Lower leg skin (tissue), 4 donors: ENCODE results near the gene AXIN2. TPM values are rescaled to one million over a fixed set of nuclear protein-coding genes. Genes with fewer than 3 reads are reported as not detected.

ENCODE experiments used
- DNase-seq, 2 donors: peaks; one replicate each; pipeline ENCODE4 v3.0.0-alpha.2; 2019; ENCODE audit warnings: low spot score in 2 of 2
- H3K4me3 ChIP-seq: fragments of 200-600 bp; sonication (generic); 2 replicates; pipeline ENCODE4 v1.5.1; 2017; ENCODE audit warnings: mild to moderate bottlenecking, low read depth; ENCODE audit not compliant: poor library complexity, severe bottlenecking
- POLR2A ChIP-seq, 2 donors: fragments of 450-650 bp; IDR thresholded peaks; one replicate each; pipeline ENCODE4 v1.6.1; 2016 to 2017; ENCODE audit warnings: antibody characterized with exemption in 2 of 2, mild to moderate bottlenecking in 1 of 2, moderate library complexity in 1 of 2
- WGBS, 2 donors: methylation state at CpG; one replicate each; pipeline ENCODE4 v1.1.5; 2018; 5-methylcytosine and 5-hydroxymethylcytosine counted together
- intact Hi-C: fragments of 100-400 bp; cut with DNase I; formaldehyde crosslinking; loops from one replicate; pipeline ENCODE4 v1.15.0; 2023; ENCODE audit warnings: low total_unique reads
- total RNA-seq, 4 donors: library from RNA; depleted of rRNA; stranded (reverse); fragments of >200 nt; gene quantifications; one replicate each; pipeline ENCODE4 v1.1.0, GENCODE V29; 2016
- TF ChIP-seq, protein P1 (sequence below), 3 donors: fragments of 450-650 bp; IDR thresholded peaks; one replicate each; pipeline ENCODE4 v1.5.1; 2016; ENCODE audit warnings: antibody characterized with exemption in 3 of 3, mild to moderate bottlenecking in 3 of 3, moderate library complexity in 2 of 3

AXIN2 gene
- total RNA-seq, 4 donors from 2014 or later, result 11.7 to 16.7 (median 14.6) TPM

DNA sequence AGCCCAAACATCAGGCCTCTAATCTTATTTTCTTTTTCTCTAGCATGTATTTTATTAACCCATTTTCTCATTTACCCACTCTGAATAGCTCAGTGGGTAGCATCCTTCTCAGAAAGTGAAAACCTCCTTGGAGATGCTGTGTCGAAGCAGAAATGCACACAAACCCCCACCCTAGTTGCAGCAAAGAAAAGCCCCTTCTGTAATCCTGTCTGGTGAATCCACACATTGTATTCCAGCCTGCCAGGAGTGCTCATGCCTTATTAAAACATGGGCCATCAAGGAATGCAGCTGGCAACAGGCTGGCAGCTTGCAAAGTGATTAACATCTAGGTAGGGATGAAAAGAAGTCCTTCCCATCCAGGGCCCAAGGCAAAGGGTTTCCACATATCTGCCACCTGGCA, 39.7 kb upstream of the AXIN2 start:
- no peak for TF ChIP-seq POLR2A (IDR thresholded peaks at IDR 0.05)
- TF ChIP-seq, protein P1, sequence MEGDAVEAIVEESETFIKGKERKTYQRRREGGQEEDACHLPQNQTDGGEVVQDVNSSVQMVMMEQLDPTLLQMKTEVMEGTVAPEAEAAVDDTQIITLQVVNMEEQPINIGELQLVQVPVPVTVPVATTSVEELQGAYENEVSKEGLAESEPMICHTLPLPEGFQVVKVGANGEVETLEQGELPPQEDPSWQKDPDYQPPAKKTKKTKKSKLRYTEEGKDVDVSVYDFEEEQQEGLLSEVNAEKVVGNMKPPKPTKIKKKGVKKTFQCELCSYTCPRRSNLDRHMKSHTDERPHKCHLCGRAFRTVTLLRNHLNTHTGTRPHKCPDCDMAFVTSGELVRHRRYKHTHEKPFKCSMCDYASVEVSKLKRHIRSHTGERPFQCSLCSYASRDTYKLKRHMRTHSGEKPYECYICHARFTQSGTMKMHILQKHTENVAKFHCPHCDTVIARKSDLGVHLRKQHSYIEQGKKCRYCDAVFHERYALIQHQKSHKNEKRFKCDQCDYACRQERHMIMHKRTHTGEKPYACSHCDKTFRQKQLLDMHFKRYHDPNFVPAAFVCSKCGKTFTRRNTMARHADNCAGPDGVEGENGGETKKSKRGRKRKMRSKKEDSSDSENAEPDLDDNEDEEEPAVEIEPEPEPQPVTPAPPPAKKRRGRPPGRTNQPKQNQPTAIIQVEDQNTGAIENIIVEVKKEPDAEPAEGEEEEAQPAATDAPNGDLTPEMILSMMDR (IDR thresholded peaks at IDR 0.05), result no peak
- intact Hi-C loops, result loop anchor here (5.0 kb wide), 1 partner anchor 166 kb away; no protein-coding TSS in a partner anchor
- no peak overlapping the region for H3K4me3 ChIP-seq
- WGBS, 2 donors, result 76 to 82% methylated on average over 1 of the region's 1 CpG
- DNase-seq, result no peak

DNA sequence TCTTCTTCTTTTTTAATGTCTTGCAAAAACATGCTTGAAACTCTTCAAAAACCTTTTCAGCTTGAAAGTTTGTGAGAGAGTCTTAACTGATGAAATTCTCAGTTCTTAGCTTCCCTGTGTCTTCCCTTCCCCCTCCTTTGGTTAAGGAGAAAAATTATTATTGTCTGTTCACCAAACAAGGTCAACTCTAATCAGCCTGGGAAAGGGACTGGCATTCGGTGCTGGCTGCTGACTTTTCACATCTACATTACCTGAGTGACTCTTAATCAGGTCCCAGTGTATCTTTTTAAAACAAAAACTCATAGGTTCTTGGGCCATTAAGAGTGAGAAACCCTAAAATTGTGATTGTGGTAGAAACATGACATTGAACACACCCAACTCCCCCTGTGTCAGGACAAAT, 39.1 kb upstream of the AXIN2 start:
- 48 to 50% methylated on average over 1 of the region's 1 CpG for WGBS, 2 donors
- intact Hi-C loops, result loop anchor here (5.0 kb wide), 1 partner anchor 167 kb away; no protein-coding TSS in a partner anchor
- TF ChIP-seq, protein P1 (IDR thresholded peaks at IDR 0.05), result no peak
- TF ChIP-seq POLR2A (IDR thresholded peaks at IDR 0.05), result no peak
- no peak overlapping the region for H3K4me3 ChIP-seq
- DNase-seq, result no peak

DNA sequence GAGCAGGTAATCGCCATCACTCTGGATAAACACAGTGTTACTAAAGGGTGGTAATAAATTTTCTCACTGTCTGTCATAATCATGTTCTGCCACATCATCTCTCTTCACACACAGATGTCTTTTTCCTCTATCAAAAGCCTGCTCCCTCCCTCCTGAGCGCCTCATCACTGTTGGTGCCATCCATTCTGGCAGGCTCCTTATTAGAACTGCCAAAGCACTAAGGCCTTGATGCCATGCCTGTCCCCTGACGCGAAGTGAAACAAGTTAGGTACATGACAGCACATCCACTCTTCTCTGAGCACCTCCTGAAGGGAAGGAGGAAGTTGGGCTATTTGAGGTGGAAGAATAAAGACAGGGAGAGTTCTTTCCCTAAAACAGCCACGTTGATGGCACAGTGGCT, 38.2 kb upstream of the AXIN2 start:
- intact Hi-C loops, result loop anchor here (5.0 kb wide), 1 partner anchor 168 kb away; no protein-coding TSS in a partner anchor
- WGBS, 2 donors, result 70% methylated on average over 5 of the region's 5 CpGs
- DNase-seq, result no peak
- no peak overlapping the region for H3K4me3 ChIP-seq
- no peak for TF ChIP-seq POLR2A (IDR thresholded peaks at IDR 0.05)
- TF ChIP-seq, protein P1 (IDR thresholded peaks at IDR 0.05), result no peak

DNA sequence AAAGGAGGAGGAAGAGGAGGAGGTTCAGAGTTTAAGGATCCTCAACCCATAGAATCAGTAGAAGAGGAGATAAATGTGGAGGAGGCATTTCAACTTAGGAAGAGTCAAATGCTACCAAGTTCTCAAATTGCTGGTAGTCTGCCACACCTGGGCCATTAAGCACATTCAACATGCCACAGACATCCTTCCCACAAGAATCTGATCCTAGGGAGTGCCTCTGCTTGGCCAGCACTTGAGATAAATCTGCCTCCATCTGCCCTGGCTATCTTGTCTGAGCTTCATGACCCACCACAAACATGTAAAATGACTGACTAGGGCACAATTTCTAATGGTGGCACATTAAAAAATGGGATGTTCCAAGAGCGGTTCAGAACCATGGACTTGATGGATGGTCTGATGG, 37.3 kb upstream of the AXIN2 start:
- intact Hi-C loops, result no loop called here
- WGBS, 2 donors, result 93 to 100% methylated on average over 1 of the region's 1 CpG
- TF ChIP-seq, protein P1 (IDR thresholded peaks at IDR 0.05), result no peak
- TF ChIP-seq POLR2A (IDR thresholded peaks at IDR 0.05), result no peak
- no peak for DNase-seq
- no peak overlapping the region for H3K4me3 ChIP-seq

DNA sequence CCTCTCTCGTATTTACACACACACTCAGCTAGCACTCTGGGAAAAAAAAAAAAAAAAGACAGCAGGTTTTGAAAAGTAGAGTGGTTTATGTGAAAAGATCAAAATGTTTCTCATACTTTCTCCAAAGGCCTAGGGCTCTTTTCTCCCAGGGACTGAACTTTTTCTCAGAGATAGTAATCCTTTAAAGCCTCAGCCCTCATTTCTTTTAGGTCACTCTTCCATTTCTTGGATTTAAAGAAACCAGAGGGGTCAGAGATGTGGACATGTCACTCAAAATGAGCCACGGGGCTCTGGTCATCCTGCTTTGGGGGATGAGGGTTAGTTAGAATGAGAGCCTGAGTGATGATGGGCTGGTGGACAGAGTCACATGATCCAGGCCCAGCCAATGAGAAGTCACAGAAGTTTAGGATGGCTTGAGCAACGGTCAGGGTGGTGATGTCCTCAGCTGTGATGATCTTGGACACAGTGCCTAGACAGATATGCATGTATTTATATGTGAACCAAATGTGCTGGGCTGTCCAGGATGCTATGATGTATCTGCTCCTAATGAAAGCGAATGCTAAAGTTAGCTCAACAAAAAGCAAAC, 33.7 kb upstream of the AXIN2 start:
- DNase-seq, result no peak
- TF ChIP-seq POLR2A (IDR thresholded peaks at IDR 0.05), result no peak
- TF ChIP-seq, protein P1 (IDR thresholded peaks at IDR 0.05), result no peak
- H3K4me3 ChIP-seq, result no peak overlapping the region
- 65 to 68% methylated on average over 4 of the region's 4 CpGs for WGBS, 2 donors
- intact Hi-C loops, result no loop called here
